GM10266 (cell line): ENCODE measurements around the gene DLGAP5.

Source experiments
- DNase-seq: peaks from one replicate; pipeline ENCODE4 v3.0.0; 2012; ENCODE audit errors: extremely low spot score
- CTCF ChIP-seq: IDR thresholded peaks from 2 replicates; pipeline ENCODE4 v1.5.1; 2012; ENCODE audit warnings: mild to moderate bottlenecking, low read depth; ENCODE audit not compliant: control insufficient read depth, insufficient read depth; ENCODE audit errors: missing control alignments

The DLGAP5 gene

GRCh38 chr14:55201219-55202101 is 10.1 kb upstream of the DLGAP5 start:
- TF ChIP-seq CTCF: no peak
- no peak for DNase-seq

GRCh38 chr14:55200651-55201050 is 9.3 kb upstream of the DLGAP5 start:
- DNase-seq: no peak
- no peak for TF ChIP-seq CTCF

- no peak for DNase-seq
- TF ChIP-seq CTCF: no peak
Measured at GRCh38 chr14:55198749-55199148, 7.4 kb upstream of the DLGAP5 start.

GRCh38 chr14:55194656-55195355 is 3.4 kb upstream of the DLGAP5 start:
- DNase-seq: no peak
- no peak for TF ChIP-seq CTCF

- DNase-seq: no peak
- no peak for TF ChIP-seq CTCF
Measured at GRCh38 chr14:55192054-55192621, 753 bp upstream of the DLGAP5 start.

GRCh38 chr14:55190906-55191202 is 531 bp downstream of the DLGAP5 start:
- TF ChIP-seq CTCF: no peak
- no peak for DNase-seq
